ENCODE data around the gene SEZ6.

GRCh38 chr17:28963841-28964240 is 42.0 kb downstream of the SEZ6 start:
- TF ChIP-seq CTCF (IDR thresholded peaks at IDR 0.05) (no peak), POLR2A (IDR thresholded peaks at IDR 0.05) (no peak)
